ENCODE measurements around the gene YIPF5.

GRCh38 chr5:144143625-144144024 lies 26.8 kb downstream of the YIPF5 start:
- TF ChIP-seq EZH2 (optimal IDR thresholded peaks at IDR 0.05; ENCODE audit: low read depth, low read length) (no peak), CTCF (IDR thresholded peaks at IDR 0.05; ENCODE audit: low read length) (no peak), EZH2phosphoT487 (IDR thresholded peaks at IDR 0.05; ENCODE audit: low read length) (no peak)
